Measurements from ENCODE around the gene FAM3D. TPM values are rescaled to one million over a fixed set of nuclear protein-coding genes. Genes with fewer than 3 reads are reported as not detected.

Gene FAM3D
- total RNA-seq, 1 experiment from 2014 or later = 0.32 TPM

- DNase-seq (ENCODE audit: low read depth, low spot score) (no peak), ATAC-seq (no peak)
- no peaks in the 10 kb centered on the region for H3K4me1 ChIP-seq (ENCODE audit: control insufficient read depth in 1 of 2, insufficient read depth in 2 of 2, low read length in 2 of 2)
- no peak overlapping the region for H3K27ac ChIP-seq (ENCODE audit: low read depth, low read length)
- H3K36me3 ChIP-seq (ENCODE audit: control insufficient read depth in 1 of 2, insufficient read depth in 2 of 2, low read length in 2 of 2) = no peaks in the 10 kb centered on the region
- H3K79me2 ChIP-seq (ENCODE audit: insufficient read depth, low read length) = no peaks in the 10 kb centered on the region
- ChIA-PET POLR2A (no interaction called here), CTCF (no interaction called here), RAD21 (ENCODE audit: low non-redundant PET in 1 of 2, low total read pairs in 2 of 2, uncharacterized antibody in 2 of 2, unreplicated experiment in 2 of 2) (no interaction called here)
- no peaks in the 10 kb centered on the region for H3K9me2 ChIP-seq (ENCODE audit: insufficient read depth)
- no peaks in the 10 kb centered on the region for H3K9me3 ChIP-seq (ENCODE audit: control insufficient read depth in 1 of 2, insufficient read depth in 1 of 2, low read depth in 1 of 2, low read length in 2 of 2)
- no peak for TF ChIP-seq MAX (IDR thresholded peaks at IDR 0.05)
- no peak for TF ChIP-seq CEBPB (IDR thresholded peaks at IDR 0.05; ENCODE audit: low read depth)
- TF ChIP-seq TCF7L2 (IDR thresholded peaks at IDR 0.05; ENCODE audit: borderline replicate concordance, extremely low read depth, insufficient read depth, insufficient read length) = no peak
- no peak for TF ChIP-seq SRF (IDR thresholded peaks at IDR 0.05; ENCODE audit: low read depth)
- TF ChIP-seq ZNF274 (IDR thresholded peaks at IDR 0.05; ENCODE audit: low read depth, low read length) = no peak
- TF ChIP-seq RAD21 (IDR thresholded peaks at IDR 0.05; ENCODE audit: low read depth) = no peak
- no peak for TF ChIP-seq ELF1 (IDR thresholded peaks at IDR 0.05; ENCODE audit: borderline replicate concordance, low read depth)
- no peak overlapping the region for H3K4me3 ChIP-seq (replicated peaks in 1 of 2; ENCODE audit: low read depth in 1 of 2, low read length in 2 of 2)
- no peaks in the 10 kb centered on the region for H3K27me3 ChIP-seq (ENCODE audit: insufficient read depth, low read length)
- H4K20me1 ChIP-seq (ENCODE audit: insufficient read depth) = no peaks in the 10 kb centered on the region
- H3K9ac ChIP-seq (ENCODE audit: low read length) = no peak overlapping the region
- no peak overlapping the region for H3K4me2 ChIP-seq (ENCODE audit: low read length)
- no peak overlapping the region for H2AFZ ChIP-seq (ENCODE audit: low read depth, low read length, poor library complexity, severe bottlenecking)
- intact Hi-C loops (cut with micrococcal nuclease) = no loop called here
- BruUV-seq (replicated peaks) = no TSS peak
Measured at GRCh38 chr3:58622892-58623291, 43.7 kb downstream of the FAM3D start.

- Histone ChIP-seq H3K79me2 (ENCODE audit: insufficient read depth, low read length) (no peaks in the 10 kb centered on the region), H3K4me1 (ENCODE audit: control insufficient read depth in 1 of 2, insufficient read depth in 2 of 2, low read length in 2 of 2) (no peaks in the 10 kb centered on the region), H2AFZ (ENCODE audit: low read depth, low read length, poor library complexity, severe bottlenecking) (no peak overlapping the region), H3K4me2 (ENCODE audit: low read length) (no peak overlapping the region), H3K9ac (ENCODE audit: low read length) (no peak overlapping the region), H3K27ac (ENCODE audit: low read depth, low read length) (no peak overlapping the region), H3K27me3 (ENCODE audit: insufficient read depth, low read length) (no peaks in the 10 kb centered on the region), H3K4me3 (replicated peaks in 1 of 2; ENCODE audit: low read depth in 1 of 2, low read length in 2 of 2) (no peak overlapping the region), H4K20me1 (ENCODE audit: insufficient read depth) (no peaks in the 10 kb centered on the region), H3K9me2 (ENCODE audit: insufficient read depth) (no peaks in the 10 kb centered on the region), H3K9me3 (ENCODE audit: control insufficient read depth in 1 of 2, insufficient read depth in 1 of 2, low read depth in 1 of 2, low read length in 2 of 2) (no peaks in the 10 kb centered on the region), H3K36me3 (ENCODE audit: control insufficient read depth in 1 of 2, insufficient read depth in 2 of 2, low read length in 2 of 2) (no peaks in the 10 kb centered on the region)
- DNase-seq (ENCODE audit: low read depth, low spot score) (no peak), ATAC-seq (no peak)
- ChIA-PET POLR2A (no interaction called here), CTCF (interaction anchor here (1.0 kb wide), 1 partner anchor 18 kb away, joined by 3 read pairs; no protein-coding TSS in a partner anchor), RAD21 (ENCODE audit: low non-redundant PET in 1 of 2, low total read pairs in 2 of 2, uncharacterized antibody in 2 of 2, unreplicated experiment in 2 of 2) (no interaction called here)
- TF ChIP-seq ELF1 (IDR thresholded peaks at IDR 0.05; ENCODE audit: borderline replicate concordance, low read depth) (no peak), EZH2phosphoT487 (IDR thresholded peaks at IDR 0.05; ENCODE audit: borderline replicate concordance) (no peak), TCF7L2 (IDR thresholded peaks at IDR 0.05; ENCODE audit: borderline replicate concordance, extremely low read depth, insufficient read depth, insufficient read length) (no peak), JUND (IDR thresholded peaks at IDR 0.05) (no peak), ZNF274 (IDR thresholded peaks at IDR 0.05; ENCODE audit: low read depth, low read length) (no peak), RAD21 (IDR thresholded peaks at IDR 0.05; ENCODE audit: low read depth) (no peak), POLR2A (IDR thresholded peaks at IDR 0.05; ENCODE audit: borderline replicate concordance, extremely low read depth, insufficient read depth, insufficient read length) (no peak), FOSL1 (IDR thresholded peaks at IDR 0.05; ENCODE audit: low read depth) (no peak), ZFX (IDR thresholded peaks at IDR 0.05) (no peak), SP1 (IDR thresholded peaks at IDR 0.05; ENCODE audit: low read depth) (no peak), SRF (IDR thresholded peaks at IDR 0.05; ENCODE audit: low read depth) (no peak), CEBPB (IDR thresholded peaks at IDR 0.05; ENCODE audit: low read depth) (no peak)
- TF ChIP-seq, protein P1, sequence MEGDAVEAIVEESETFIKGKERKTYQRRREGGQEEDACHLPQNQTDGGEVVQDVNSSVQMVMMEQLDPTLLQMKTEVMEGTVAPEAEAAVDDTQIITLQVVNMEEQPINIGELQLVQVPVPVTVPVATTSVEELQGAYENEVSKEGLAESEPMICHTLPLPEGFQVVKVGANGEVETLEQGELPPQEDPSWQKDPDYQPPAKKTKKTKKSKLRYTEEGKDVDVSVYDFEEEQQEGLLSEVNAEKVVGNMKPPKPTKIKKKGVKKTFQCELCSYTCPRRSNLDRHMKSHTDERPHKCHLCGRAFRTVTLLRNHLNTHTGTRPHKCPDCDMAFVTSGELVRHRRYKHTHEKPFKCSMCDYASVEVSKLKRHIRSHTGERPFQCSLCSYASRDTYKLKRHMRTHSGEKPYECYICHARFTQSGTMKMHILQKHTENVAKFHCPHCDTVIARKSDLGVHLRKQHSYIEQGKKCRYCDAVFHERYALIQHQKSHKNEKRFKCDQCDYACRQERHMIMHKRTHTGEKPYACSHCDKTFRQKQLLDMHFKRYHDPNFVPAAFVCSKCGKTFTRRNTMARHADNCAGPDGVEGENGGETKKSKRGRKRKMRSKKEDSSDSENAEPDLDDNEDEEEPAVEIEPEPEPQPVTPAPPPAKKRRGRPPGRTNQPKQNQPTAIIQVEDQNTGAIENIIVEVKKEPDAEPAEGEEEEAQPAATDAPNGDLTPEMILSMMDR (IDR thresholded peaks at IDR 0.05 in 2 of 3, conservative IDR thresholded peaks at IDR 0.05 in 1 of 3; ENCODE audit: borderline replicate concordance in 1 of 3, insufficient read depth in 1 of 3, low read depth in 2 of 3, low read length in 2 of 3) = no peak
- TF ChIP-seq, protein P2, sequence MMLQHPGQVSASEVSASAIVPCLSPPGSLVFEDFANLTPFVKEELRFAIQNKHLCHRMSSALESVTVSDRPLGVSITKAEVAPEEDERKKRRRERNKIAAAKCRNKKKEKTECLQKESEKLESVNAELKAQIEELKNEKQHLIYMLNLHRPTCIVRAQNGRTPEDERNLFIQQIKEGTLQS (IDR thresholded peaks at IDR 0.05) = no peak
- BruUV-seq (replicated peaks) = no TSS peak
- intact Hi-C loops (cut with micrococcal nuclease) = no loop called here
Measured at GRCh38 chr3:58622436-58622835, 44.1 kb downstream of the FAM3D start.
